Smooth muscle cell (in vitro differentiated cells): ENCODE results near the gene QPCTL. TPM values are rescaled to one million over a fixed set of nuclear protein-coding genes. Genes with fewer than 3 reads are reported as not detected.

Source experiments
- DNase-seq: peaks from one replicate; lab custom pipeline; 2025; ENCODE audit not compliant: unreplicated experiment; lab: John Stamatoyannopoulos, UW
- H2AFZ ChIP-seq: fragments of 200-600 bp; sonication (generic); 2 replicates; pipeline ENCODE4 v1.6.0; 2016; ENCODE audit warnings: antibody characterized with exemption, low read depth, mild to moderate bottlenecking
- H3F3A ChIP-seq: fragments of 200-600 bp; sonication (generic); 2 replicates; pipeline ENCODE4 v1.6.0; 2017; ENCODE audit warnings: antibody characterized with exemption, low read depth
- H3K27ac ChIP-seq: fragments of 200-600 bp; sonication (generic); 2 replicates; pipeline ENCODE4 v1.5.1; 2016; ENCODE audit warnings: low read depth, mild to moderate bottlenecking
- H3K27me3 ChIP-seq: fragments of 200-600 bp; sonication (generic); 2 replicates; pipeline ENCODE4 v1.6.1; 2016; ENCODE audit warnings: low read depth, mild to moderate bottlenecking
- H3K36me3 ChIP-seq: fragments of 200-600 bp; sonication (generic); 2 replicates; pipeline ENCODE4 v1.5.1; 2016; ENCODE audit warnings: low read depth
- H3K4me1 ChIP-seq: fragments of 200-600 bp; sonication (generic); 2 replicates; pipeline ENCODE4 v1.5.1; 2016; ENCODE audit warnings: low read depth
- H3K4me2 ChIP-seq: fragments of 200-600 bp; sonication (generic); 2 replicates; pipeline ENCODE4 v1.6.0; 2016; ENCODE audit warnings: mild to moderate bottlenecking
- H3K4me3 ChIP-seq: fragments of 200-600 bp; sonication (generic); 2 replicates; pipeline ENCODE4 v1.5.1; 2016; ENCODE audit warnings: mild to moderate bottlenecking
- H3K79me2 ChIP-seq: fragments of 200-600 bp; sonication (generic); 2 replicates; pipeline ENCODE4 v1.6.0; 2016; ENCODE audit warnings: low read depth, mild to moderate bottlenecking
- H3K9ac ChIP-seq: fragments of 200-600 bp; sonication (generic); 2 replicates; pipeline ENCODE4 v1.6.0; 2016; ENCODE audit warnings: low read depth
- H3K9me3 ChIP-seq: fragments of 200-600 bp; sonication (generic); replicated peaks from 2 replicates; pipeline ENCODE4 v1.5.1; 2016; ENCODE audit warnings: low read depth
- H4K20me1 ChIP-seq: fragments of 200-600 bp; sonication (generic); 2 replicates; pipeline ENCODE4 v1.6.0; 2016; ENCODE audit warnings: low read depth
- WGBS: methylation state at CpG from one replicate; pipeline ENCODE4 v1.1.7; 2016; ENCODE audit warnings: low lambda C conversion rate; 5-methylcytosine and 5-hydroxymethylcytosine counted together
- microRNA counts: library from miRNA; unstranded; fragments of <30 nt; microRNA quantifications from one replicate; lab custom pipeline; 2016
- microRNA-seq: library from miRNA; unstranded; fragments of <30 nt; microRNA quantifications from one replicate; pipeline ENCODE4, GENCODE V29; 2016; ENCODE audit warnings: borderline number of aligned reads
- polyA plus RNA-seq: library from polyadenylated mRNA; unstranded; fragments of >200 nt; fragmentation: Nextera tagmentation; extraction: Ambion mirVana; gene quantifications from 2 replicates; pipeline ENCODE4 v1.2.1, GENCODE V29; 2016
- small RNA-seq: library from RNA; depleted of rRNA; stranded (forward); fragments of <200 nt; gene quantifications from one replicate; pipeline ENCODE3, GENCODE V24; 2014
- total RNA-seq: library from RNA; depleted of rRNA; stranded (reverse); fragments of >200 nt; gene quantifications from 2 replicates; pipeline ENCODE4 v1.2.3, GENCODE V29; 2014
- TF ChIP-seq, protein P1 (sequence below): fragments of 200-600 bp; sonication (generic); IDR thresholded peaks from 2 replicates; pipeline ENCODE4 v1.5.1; 2017; ENCODE audit warnings: borderline replicate concordance, mild to moderate bottlenecking, antibody characterized with exemption; ENCODE audit not compliant: insufficient read depth, poor library complexity, severe bottlenecking

Gene QPCTL
- total and polyA plus RNA-seq, 2 experiments from 2014 or later: 12.2 to 13.3 TPM

DNA sequence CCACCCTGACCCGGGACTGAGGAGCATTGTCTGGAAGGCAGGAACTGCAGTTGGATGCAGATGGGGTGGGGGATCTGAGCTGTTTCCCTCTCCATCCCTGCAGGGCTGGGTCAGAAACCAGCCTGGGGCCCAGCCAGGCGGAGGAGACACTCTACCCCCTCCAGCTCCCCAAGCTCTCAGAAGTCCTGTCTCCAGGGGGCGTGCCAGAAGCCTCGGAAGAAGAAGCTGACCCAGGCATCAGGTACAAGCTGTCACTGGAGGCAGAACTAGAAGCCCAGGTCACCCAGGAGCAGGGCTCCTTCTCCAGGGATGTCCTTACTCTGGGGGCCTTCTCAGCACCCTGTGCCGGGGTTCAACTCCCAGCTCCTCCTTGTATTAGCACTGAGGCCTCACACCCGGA, 61.1 kb downstream of the QPCTL start:
- Histone ChIP-seq H3F3A (no peaks in the 10 kb centered on the region), H3K4me3 (no peak overlapping the region), H3K36me3 (no peaks in the 10 kb centered on the region), H3K9me3 (no peaks in the 10 kb centered on the region), H4K20me1 (no peaks in the 10 kb centered on the region), H3K4me1 (no peaks in the 10 kb centered on the region), H3K27ac (no peak overlapping the region), H3K79me2 (no peaks in the 10 kb centered on the region), H2AFZ (no peak overlapping the region), H3K4me2 (no peak overlapping the region), H3K9ac (no peak overlapping the region), H3K27me3 (no peaks in the 10 kb centered on the region)
- no peak for DNase-seq
- TF ChIP-seq, protein P1, sequence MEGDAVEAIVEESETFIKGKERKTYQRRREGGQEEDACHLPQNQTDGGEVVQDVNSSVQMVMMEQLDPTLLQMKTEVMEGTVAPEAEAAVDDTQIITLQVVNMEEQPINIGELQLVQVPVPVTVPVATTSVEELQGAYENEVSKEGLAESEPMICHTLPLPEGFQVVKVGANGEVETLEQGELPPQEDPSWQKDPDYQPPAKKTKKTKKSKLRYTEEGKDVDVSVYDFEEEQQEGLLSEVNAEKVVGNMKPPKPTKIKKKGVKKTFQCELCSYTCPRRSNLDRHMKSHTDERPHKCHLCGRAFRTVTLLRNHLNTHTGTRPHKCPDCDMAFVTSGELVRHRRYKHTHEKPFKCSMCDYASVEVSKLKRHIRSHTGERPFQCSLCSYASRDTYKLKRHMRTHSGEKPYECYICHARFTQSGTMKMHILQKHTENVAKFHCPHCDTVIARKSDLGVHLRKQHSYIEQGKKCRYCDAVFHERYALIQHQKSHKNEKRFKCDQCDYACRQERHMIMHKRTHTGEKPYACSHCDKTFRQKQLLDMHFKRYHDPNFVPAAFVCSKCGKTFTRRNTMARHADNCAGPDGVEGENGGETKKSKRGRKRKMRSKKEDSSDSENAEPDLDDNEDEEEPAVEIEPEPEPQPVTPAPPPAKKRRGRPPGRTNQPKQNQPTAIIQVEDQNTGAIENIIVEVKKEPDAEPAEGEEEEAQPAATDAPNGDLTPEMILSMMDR: peak; percentile 7
- 60% methylated on average over 6 of the region's 6 CpGs for WGBS

MicroRNAs encoded within 50 kb of the gene (microRNA counts, 767-probe panel; counts per million panel counts)
- microRNA hsa-miR-642a-5p (lab: Ali Mortazavi, UCI) (183 counts per million), microRNA hsa-miR-642b-3p (lab: Ali Mortazavi, UCI) (183 counts per million)

Small RNA genes within 50 kb of the gene (microRNA-seq; reads per million reads assigned to microRNA genes)
- gene MIR642A: not detected
- gene MIR642B: not detected

Small RNA genes within 50 kb of the gene (small RNA-seq; reads per million reads assigned to genes)
- gene MIR642A (0.58 reads per million, percentile 20 among the genes with 10 or more reads in this experiment), gene RN7SL836P (not detected)

Other genes with a start within 250 kb of the QPCTL start
- 171 and 186 TPM in 2 replicates for gene FOSB, start 224.7 kb upstream of the QPCTL start, total RNA-seq
- gene FOSB, start 224.7 kb upstream of the QPCTL start, polyA plus RNA-seq: 178 and 299 TPM in 2 replicates
- gene RTN2, start 195.6 kb upstream of the QPCTL start, total RNA-seq: 6.3 and 20.5 TPM in 2 replicates
- gene RTN2, start 195.6 kb upstream of the QPCTL start, polyA plus RNA-seq: 24.4 and 28.0 TPM in 2 replicates
- gene PPM1N, start 194.2 kb upstream of the QPCTL start, total RNA-seq: 0.58 TPM in 1 of 2 replicates, not detected in the other
- gene PPM1N, start 194.2 kb upstream of the QPCTL start, polyA plus RNA-seq: 0.16 and 1.3 TPM in 2 replicates
- gene VASP, start 185.2 kb upstream of the QPCTL start, total RNA-seq: 75.8 and 83.8 TPM in 2 replicates
- gene VASP, start 185.2 kb upstream of the QPCTL start, polyA plus RNA-seq: 73.6 and 107 TPM in 2 replicates
- gene OPA3, start 107.9 kb upstream of the QPCTL start, total RNA-seq: 6.2 and 8.8 TPM in 2 replicates
- 10.3 and 13.3 TPM in 2 replicates for gene OPA3, start 107.9 kb upstream of the QPCTL start, polyA plus RNA-seq
- gene GPR4, start 90.5 kb upstream of the QPCTL start, total RNA-seq: not detected in 2 replicates
- gene GPR4, start 90.5 kb upstream of the QPCTL start, polyA plus RNA-seq: 0.31 TPM in 1 of 2 replicates, not detected in the other
- gene EML2, start 53.3 kb upstream of the QPCTL start, total RNA-seq: 7.7 and 15.6 TPM in 2 replicates
- 19.0 and 20.8 TPM in 2 replicates for gene EML2, start 53.3 kb upstream of the QPCTL start, polyA plus RNA-seq
- gene GIPR, start 24.4 kb upstream of the QPCTL start, total RNA-seq: 0.99 and 1.8 TPM in 2 replicates
- gene GIPR, start 24.4 kb upstream of the QPCTL start, polyA plus RNA-seq: 2.4 and 3.4 TPM in 2 replicates
- gene SNRPD2, start 713 bp upstream of the QPCTL start, total RNA-seq: 234 and 284 TPM in 2 replicates
- 637 and 690 TPM in 2 replicates for gene SNRPD2, start 713 bp upstream of the QPCTL start, polyA plus RNA-seq
- gene FBXO46, start 38.2 kb downstream of the QPCTL start, total RNA-seq: 5.6 and 7.2 TPM in 2 replicates
- 7.9 and 13.1 TPM in 2 replicates for gene FBXO46, start 38.2 kb downstream of the QPCTL start, polyA plus RNA-seq
- not detected in 2 replicates for gene MEIOSIN, start 40.8 kb downstream of the QPCTL start, total RNA-seq
- gene MEIOSIN, start 40.8 kb downstream of the QPCTL start, polyA plus RNA-seq: 0.12 TPM in 1 of 2 replicates, not detected in the other
- 10.2 and 15.3 TPM in 2 replicates for gene SIX5, start 76.6 kb downstream of the QPCTL start, total RNA-seq
- 16.0 and 19.7 TPM in 2 replicates for gene SIX5, start 76.6 kb downstream of the QPCTL start, polyA plus RNA-seq
- gene DMPK, start 89.8 kb downstream of the QPCTL start, total RNA-seq: 19.2 and 23.6 TPM in 2 replicates
- 32.7 and 47.7 TPM in 2 replicates for gene DMPK, start 89.8 kb downstream of the QPCTL start, polyA plus RNA-seq
- 14.9 and 16.1 TPM in 2 replicates for gene DMWD, start 100.2 kb downstream of the QPCTL start, total RNA-seq
- gene DMWD, start 100.2 kb downstream of the QPCTL start, polyA plus RNA-seq: 57.6 and 96.4 TPM in 2 replicates
- 0.22 TPM in 1 of 2 replicates, not detected in the other for gene RSPH6A, start 122.6 kb downstream of the QPCTL start, total RNA-seq
- 0.15 TPM in 1 of 2 replicates, not detected in the other for gene RSPH6A, start 122.6 kb downstream of the QPCTL start, polyA plus RNA-seq
- gene SYMPK, start 170.5 kb downstream of the QPCTL start, total RNA-seq: 30.9 and 33.3 TPM in 2 replicates
- gene SYMPK, start 170.5 kb downstream of the QPCTL start, polyA plus RNA-seq: 28.6 and 34.1 TPM in 2 replicates
- gene FOXA3, start 171.7 kb downstream of the QPCTL start, total RNA-seq: 0.13 and 0.76 TPM in 2 replicates
- gene FOXA3, start 171.7 kb downstream of the QPCTL start, polyA plus RNA-seq: 0.50 and 0.65 TPM in 2 replicates
- 10.4 and 19.0 TPM in 2 replicates for gene IRF2BP1, start 193.5 kb downstream of the QPCTL start, total RNA-seq
- gene IRF2BP1, start 193.5 kb downstream of the QPCTL start, polyA plus RNA-seq: 11.2 and 12.9 TPM in 2 replicates
- 1.6 and 3.9 TPM in 2 replicates for gene MYPOP, start 209.9 kb downstream of the QPCTL start, total RNA-seq
- gene MYPOP, start 209.9 kb downstream of the QPCTL start, polyA plus RNA-seq: 2.1 and 3.5 TPM in 2 replicates
- gene NANOS2, start 222.1 kb downstream of the QPCTL start, total RNA-seq: not detected in 2 replicates
- not detected in 2 replicates for gene NANOS2, start 222.1 kb downstream of the QPCTL start, polyA plus RNA-seq